Brain microvascular endothelial cell (primary cell): ENCODE measurements around the gene TWIST2.

Source experiments
- DNase-seq: peaks from one replicate; pipeline ENCODE4 v3.0.0-alpha.2; 2020
- H3K27ac ChIP-seq: fragments of 250-450 bp; sonication (Bioruptor Pico); 2 replicates; pipeline ENCODE4 v1.5.1; 2020; ENCODE audit warnings: mild to moderate bottlenecking, moderate library complexity
- H3K27me3 ChIP-seq: fragments of 250-450 bp; sonication (Bioruptor Pico); replicated peaks from 2 replicates; pipeline ENCODE4 v1.5.1; 2020; ENCODE audit warnings: mild to moderate bottlenecking
- H3K36me3 ChIP-seq: fragments of 250-450 bp; sonication (Bioruptor Pico); replicated peaks from 2 replicates; pipeline ENCODE4 v1.5.1; 2020; ENCODE audit warnings: mild to moderate bottlenecking
- H3K4me3 ChIP-seq: 2 replicates; pipeline ENCODE4 v1.5.1; 2011; ENCODE audit warnings: low read depth, mild to moderate bottlenecking, control low read depth, low read length, moderate library complexity
- in situ Hi-C: cut with HindIII; loops from 2 replicates; pipeline ENCODE4 v1.10.0; 2017; ENCODE audit warnings: low sequenced_read_pairs, low pct_ligation_motif_present
- TF ChIP-seq, protein P1 (sequence below): IDR thresholded peaks from 2 replicates; pipeline ENCODE4 v1.5.1; 2011; ENCODE audit warnings: low read depth, mild to moderate bottlenecking, moderate library complexity, low read length, control low read depth, inconsistent platforms; ENCODE audit errors: missing control alignments

Gene TWIST2

DNA sequence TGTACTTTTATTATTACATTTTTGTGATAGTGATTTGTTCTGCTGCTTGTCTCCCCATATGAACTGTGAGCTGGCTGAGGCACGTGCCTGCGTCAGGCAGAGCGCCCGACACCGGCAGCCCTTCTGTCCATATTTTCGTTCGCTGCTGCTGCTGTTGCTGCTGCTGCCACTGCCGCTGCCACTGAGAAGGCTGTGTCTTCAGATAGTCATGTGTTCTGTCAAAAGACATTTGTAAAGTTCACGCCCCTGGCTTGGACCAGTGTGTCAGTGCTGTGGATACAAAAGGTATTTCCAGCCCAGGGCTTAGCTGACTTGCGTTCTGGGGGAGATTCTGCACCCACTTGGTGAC lies 47.0 kb downstream of the TWIST2 start:
- Histone ChIP-seq H3K27ac (no peak overlapping the region), H3K36me3 (no peaks in the 10 kb centered on the region), H3K4me3 (no peak overlapping the region), H3K27me3 (no peaks in the 10 kb centered on the region)
- DNase-seq = no peak
- in situ Hi-C loops = no loop called here
- TF ChIP-seq, protein P1, sequence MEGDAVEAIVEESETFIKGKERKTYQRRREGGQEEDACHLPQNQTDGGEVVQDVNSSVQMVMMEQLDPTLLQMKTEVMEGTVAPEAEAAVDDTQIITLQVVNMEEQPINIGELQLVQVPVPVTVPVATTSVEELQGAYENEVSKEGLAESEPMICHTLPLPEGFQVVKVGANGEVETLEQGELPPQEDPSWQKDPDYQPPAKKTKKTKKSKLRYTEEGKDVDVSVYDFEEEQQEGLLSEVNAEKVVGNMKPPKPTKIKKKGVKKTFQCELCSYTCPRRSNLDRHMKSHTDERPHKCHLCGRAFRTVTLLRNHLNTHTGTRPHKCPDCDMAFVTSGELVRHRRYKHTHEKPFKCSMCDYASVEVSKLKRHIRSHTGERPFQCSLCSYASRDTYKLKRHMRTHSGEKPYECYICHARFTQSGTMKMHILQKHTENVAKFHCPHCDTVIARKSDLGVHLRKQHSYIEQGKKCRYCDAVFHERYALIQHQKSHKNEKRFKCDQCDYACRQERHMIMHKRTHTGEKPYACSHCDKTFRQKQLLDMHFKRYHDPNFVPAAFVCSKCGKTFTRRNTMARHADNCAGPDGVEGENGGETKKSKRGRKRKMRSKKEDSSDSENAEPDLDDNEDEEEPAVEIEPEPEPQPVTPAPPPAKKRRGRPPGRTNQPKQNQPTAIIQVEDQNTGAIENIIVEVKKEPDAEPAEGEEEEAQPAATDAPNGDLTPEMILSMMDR = no peak

DNA sequence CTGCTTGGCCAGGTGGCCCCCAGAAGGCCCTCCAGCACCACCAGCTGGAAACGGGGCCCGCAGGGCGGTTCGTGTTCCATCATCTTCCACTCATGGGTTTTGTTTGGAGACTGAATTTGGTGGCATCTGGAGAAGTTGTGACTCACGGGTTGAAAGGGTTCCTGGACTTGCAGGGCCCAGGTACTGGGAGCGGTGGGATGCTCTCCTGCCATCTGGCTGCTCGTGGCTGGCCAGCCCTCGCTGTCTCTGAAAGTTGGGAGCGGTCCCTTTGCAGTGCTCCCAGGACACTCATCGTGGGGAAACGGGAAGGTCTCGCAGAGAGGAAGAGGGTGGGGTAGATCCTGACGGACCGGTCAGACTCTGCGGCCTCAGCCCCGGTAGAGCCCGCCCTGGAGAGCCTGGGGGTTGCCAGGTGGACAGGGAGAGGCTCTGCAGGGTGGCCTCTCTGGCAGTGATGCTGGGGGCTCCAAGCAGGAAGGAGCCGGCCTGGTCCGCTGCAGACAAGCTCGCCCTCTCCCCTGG lies 47.5 kb downstream of the TWIST2 start:
- H3K4me3 ChIP-seq = no peak overlapping the region
- in situ Hi-C loops = no loop called here
- H3K27ac ChIP-seq = peak overlapping the region; percentile 29
- H3K36me3 ChIP-seq = no peaks in the 10 kb centered on the region
- TF ChIP-seq, protein P1 = no peak
- no peaks in the 10 kb centered on the region for H3K27me3 ChIP-seq
- no peak for DNase-seq

DNA sequence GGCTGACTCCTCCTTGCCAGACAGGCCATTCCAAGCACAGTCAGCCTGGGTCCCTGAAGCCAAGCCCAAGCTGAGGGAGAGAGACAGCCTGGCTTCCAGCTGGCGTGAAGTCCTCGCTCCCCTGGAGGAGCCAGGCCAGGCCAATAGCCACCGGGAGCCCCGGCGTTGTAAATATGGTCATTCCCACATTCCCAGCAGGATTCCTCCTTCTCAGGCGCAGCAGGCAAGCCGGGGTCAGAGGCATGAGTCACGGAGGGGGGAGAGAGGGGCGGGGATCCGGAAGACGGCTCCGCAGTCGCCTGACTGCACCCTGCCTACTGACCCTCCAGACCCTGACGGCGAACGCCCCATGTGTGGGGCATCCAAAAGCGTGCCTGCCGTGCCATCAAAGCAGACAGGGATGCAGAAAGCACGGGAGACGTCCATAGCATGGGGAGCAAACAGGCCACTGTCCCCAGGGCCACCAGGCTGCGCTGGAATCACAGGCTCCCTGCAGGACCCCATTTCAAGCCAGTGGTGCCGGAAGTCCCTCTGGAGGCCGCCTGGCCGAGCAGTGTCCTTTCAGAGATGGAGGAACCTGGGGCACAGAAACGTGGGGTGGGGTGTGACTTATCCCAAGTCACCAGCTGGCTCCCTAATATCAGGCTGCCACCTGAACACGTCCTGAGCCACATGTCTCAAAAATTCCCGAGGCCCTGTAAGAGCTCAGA lies 48.2 kb downstream of the TWIST2 start:
- Histone ChIP-seq H3K36me3 (no peaks in the 10 kb centered on the region), H3K27ac (peak overlapping the region; percentile 29), H3K4me3 (no peak overlapping the region), H3K27me3 (no peaks in the 10 kb centered on the region)
- in situ Hi-C loops = no loop called here
- TF ChIP-seq, protein P1 = no peak
- DNase-seq = peak; percentile 55

DNA sequence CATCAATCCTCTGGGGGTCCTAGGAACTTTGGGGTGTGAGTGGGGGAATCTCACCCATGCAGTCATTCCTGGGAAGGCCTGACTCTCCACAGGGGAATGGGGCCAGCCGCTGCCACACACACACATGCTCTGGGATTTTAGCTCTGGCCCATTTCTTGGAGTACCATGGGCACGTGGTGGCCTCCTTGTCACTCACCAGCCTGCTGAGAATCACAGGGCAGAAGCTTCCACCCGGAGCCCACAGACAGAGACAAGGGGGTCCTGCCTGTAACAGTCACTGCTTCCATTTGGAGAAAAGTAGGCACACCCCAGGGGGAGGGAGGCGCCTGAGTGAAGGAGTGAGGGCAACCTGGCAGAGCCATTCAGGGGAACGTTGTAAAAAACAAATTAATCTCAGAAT lies 48.8 kb downstream of the TWIST2 start:
- in situ Hi-C loops = no loop called here
- no peak for DNase-seq
- no peaks in the 10 kb centered on the region for H3K27me3 ChIP-seq
- H3K27ac ChIP-seq = no peak overlapping the region
- TF ChIP-seq, protein P1 = no peak
- H3K36me3 ChIP-seq = no peaks in the 10 kb centered on the region
- no peak overlapping the region for H3K4me3 ChIP-seq

DNA sequence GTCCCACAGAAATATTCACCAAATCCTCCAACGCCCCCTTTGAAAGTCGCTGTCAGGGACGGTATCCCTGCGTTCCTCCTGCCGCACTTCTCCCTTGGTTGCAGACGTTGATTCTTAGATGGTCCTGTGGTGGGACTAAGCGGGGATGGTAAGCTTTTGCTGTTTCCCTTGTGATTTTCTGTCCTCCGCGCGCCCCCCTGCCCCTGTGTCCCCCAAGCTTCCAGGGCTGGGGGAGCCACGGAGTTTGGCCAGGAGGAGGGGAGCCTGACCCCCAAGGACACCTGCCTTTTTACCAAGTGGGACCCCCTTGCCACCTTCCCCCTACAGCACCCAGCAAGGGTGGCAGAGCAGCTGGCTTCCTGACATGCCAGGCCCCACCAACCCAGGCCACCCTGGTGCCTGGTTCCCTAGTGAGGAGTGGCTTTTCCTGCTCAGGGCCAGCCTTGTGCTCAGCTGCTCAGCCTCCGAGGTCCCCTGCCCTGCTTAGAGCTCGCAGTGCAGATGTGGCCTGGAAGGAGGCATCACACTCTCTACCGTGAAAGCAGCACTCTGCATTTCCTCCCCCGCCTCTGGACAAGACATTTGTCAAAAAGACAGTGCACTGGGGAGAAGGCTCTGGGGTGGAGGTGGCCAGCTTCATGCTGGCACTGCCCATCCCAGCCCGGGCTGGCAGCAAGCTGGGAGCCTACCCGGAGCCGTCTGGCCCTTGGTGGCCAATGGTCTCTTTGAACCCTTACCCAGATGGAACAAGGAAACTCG lies 49.4 kb downstream of the TWIST2 start:
- no peak overlapping the region for H3K27ac ChIP-seq
- no peaks in the 10 kb centered on the region for H3K27me3 ChIP-seq
- in situ Hi-C loops = no loop called here
- TF ChIP-seq, protein P1 = no peak
- DNase-seq = no peak
- H3K4me3 ChIP-seq = no peak overlapping the region
- H3K36me3 ChIP-seq = no peaks in the 10 kb centered on the region

DNA sequence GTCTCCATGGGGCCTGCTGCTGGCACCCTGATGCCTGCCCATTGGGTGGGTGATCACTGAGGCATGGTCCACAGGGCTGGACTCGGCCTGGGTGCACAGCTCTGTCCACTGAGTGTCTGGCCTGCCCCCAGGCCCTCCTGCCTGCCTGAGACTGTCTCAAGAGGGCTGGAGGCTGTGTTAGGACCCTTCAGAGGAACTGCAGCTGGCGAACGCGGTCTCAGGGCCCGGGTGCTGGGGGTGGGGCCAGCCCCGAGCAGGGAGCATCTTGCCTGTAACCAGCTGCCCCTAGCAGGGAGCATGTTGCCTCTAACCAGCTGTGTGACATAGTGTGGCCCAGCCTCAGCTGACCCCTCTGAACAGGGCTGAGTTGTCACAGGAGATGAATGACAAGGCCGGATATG lies 50.0 kb downstream of the TWIST2 start:
- TF ChIP-seq, protein P1 = no peak
- no peak overlapping the region for H3K4me3 ChIP-seq
- DNase-seq = no peak
- H3K27ac ChIP-seq = no peak overlapping the region
- in situ Hi-C loops = no loop called here
- no peaks in the 10 kb centered on the region for H3K36me3 ChIP-seq
- H3K27me3 ChIP-seq = no peaks in the 10 kb centered on the region
